BJ (cell line): ENCODE data around the gene FOXF1. TPM values are rescaled to one million over a fixed set of nuclear protein-coding genes. Genes with fewer than 3 reads are reported as not detected.

Source experiments
- CTCF ChIA-PET: fragments of 350-600 bp; formaldehyde crosslinking; extraction: SDS; loops from one replicate; lab custom pipeline; 2021; ENCODE audit warnings: antibody characterized with exemption, inconsistent platforms; lab: Yijun Ruan, JAX
- POLR2A ChIA-PET: fragments of 300-600 bp; sonication (Branson Sonifier 250); formaldehyde crosslinking; extraction: SDS; loops from one replicate; lab custom pipeline; 2021; ENCODE audit warnings: antibody characterized with exemption; lab: Charles Lee
- DNase-seq: peaks from one replicate; pipeline ENCODE4 v3.0.0-alpha.2; 2011; ENCODE audit warnings: low read depth
- H3K27me3 ChIP-seq: 2 replicates; pipeline ENCODE4 v1.6.0; 2011; ENCODE audit warnings: low read length; ENCODE audit not compliant: control insufficient read depth, insufficient read depth
- H3K36me3 ChIP-seq: 2 replicates; pipeline ENCODE4 v1.5.1; 2011; ENCODE audit warnings: low read length; ENCODE audit not compliant: control insufficient read depth, insufficient read depth
- H3K4me3 ChIP-seq: 2 replicates; pipeline ENCODE4 v1.5.1; 2011; ENCODE audit warnings: low read depth, mild to moderate bottlenecking, control low read depth, low read length
- polyA plus RNA-seq: library from polyadenylated mRNA; depleted of rRNA; stranded (reverse); fragments of >200 nt; gene quantifications from 2 replicates; pipeline ENCODE4 v1.2.3, GENCODE V29; 2011
- TF ChIP-seq, protein P1 (sequence below): IDR thresholded peaks from 2 replicates; pipeline ENCODE4 v1.5.1; 2011; ENCODE audit warnings: low read depth, mild to moderate bottlenecking, control low read depth, inconsistent platforms, low read length, moderate library complexity; ENCODE audit not compliant: insufficient read depth

The FOXF1 gene
- polyA plus RNA-seq, 1 experiment, result 7.7 TPM

DNA sequence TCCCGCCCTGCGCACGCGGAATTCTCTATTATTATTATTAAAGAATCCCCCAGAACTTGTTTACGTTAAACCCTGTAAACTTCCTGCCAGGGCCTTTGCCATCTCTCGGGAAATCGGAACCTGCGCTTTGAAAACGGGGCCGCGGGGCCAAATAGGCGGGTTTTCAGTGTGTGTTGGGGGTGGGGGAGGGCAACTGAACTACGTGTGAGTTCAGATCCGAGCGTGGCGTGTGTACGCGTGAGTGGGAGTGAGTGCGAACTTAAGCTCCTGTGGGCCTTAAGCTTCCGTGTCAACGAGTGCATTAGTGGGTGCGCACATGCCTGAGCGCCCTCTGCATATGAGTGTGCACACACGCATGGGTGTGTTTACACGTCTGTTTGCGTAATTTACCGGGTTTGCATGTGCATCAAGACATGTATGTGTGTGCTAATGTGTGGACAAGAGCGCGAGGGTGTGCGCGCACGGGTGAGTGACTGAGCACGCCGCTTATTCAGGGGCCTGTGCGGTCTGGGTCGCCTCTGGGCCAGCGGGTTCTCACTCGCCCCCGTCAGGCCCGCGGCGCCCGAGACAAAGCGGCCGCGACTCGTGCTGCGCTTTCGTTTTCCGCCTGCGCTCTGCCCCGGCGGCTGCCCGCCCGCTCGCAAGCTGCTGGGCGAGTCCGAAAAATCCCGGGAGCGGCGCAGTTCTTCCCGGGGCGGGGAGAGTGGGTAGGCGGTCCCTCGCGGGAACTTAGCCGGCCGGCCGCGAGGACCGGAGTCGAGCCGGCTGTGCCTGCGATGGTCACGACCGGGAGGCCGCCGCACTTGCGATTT, 1.2 kb upstream of the FOXF1 start:
- no peak for DNase-seq
- TF ChIP-seq, protein P1, sequence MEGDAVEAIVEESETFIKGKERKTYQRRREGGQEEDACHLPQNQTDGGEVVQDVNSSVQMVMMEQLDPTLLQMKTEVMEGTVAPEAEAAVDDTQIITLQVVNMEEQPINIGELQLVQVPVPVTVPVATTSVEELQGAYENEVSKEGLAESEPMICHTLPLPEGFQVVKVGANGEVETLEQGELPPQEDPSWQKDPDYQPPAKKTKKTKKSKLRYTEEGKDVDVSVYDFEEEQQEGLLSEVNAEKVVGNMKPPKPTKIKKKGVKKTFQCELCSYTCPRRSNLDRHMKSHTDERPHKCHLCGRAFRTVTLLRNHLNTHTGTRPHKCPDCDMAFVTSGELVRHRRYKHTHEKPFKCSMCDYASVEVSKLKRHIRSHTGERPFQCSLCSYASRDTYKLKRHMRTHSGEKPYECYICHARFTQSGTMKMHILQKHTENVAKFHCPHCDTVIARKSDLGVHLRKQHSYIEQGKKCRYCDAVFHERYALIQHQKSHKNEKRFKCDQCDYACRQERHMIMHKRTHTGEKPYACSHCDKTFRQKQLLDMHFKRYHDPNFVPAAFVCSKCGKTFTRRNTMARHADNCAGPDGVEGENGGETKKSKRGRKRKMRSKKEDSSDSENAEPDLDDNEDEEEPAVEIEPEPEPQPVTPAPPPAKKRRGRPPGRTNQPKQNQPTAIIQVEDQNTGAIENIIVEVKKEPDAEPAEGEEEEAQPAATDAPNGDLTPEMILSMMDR, result no peak
- ChIA-PET CTCF (interaction anchor here (1.4 to 2.0 kb wide), 2 partner anchors 9 to 112 kb away, joined by 3 to 9 read pairs; no protein-coding TSS in a partner anchor), POLR2A (no interaction called here)
- Histone ChIP-seq H3K36me3 (peaks cover 12% of the 10 kb centered on the region), H3K4me3 (peak overlapping the region; percentile 81), H3K27me3 (peaks cover 9% of the 10 kb centered on the region)

DNA sequence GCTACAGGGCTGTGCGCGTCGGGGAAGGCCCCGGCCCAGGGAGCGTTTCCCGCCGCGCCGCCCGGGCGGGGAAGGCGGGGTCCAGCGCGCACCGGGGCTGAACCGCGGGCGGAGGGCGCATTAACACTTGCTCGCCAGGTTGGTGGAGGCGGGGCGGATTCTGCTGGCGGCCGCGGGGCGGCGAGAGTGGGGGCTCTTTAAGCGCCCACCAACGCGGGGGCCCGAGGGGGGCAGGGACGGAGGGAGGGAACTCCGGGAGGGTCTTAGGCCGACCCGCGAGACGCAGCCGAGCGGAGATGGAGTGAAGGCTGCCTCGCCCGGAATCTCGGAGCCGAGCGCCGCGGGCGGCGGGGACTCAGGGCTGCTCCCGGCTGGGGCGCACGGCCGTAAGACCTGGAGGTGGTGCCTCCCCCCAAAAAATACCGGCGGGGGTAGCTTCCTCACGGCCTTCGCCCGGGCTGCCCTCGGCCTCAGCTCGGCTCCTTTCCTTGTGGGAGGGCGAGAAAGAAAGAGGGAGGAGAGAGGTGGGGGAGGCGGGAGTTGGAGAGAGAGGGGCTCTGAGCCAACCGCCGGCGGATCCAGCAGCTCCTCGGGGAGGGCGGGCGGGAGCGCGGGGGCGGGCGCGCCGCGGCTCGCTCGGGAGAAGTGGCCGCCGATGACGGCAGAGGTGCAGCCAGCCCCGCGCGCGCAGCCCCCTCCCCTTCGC, 415 bp upstream of the FOXF1 start:
- DNase-seq, result no peak
- POLR2A ChIA-PET, result interaction anchor here (0.6 kb wide), 3 partner anchors 8 to 426 kb away, joined by 3 to 6 read pairs (median 3); no protein-coding TSS in a partner anchor
- H3K27me3 ChIP-seq, result peaks cover 4% of the 10 kb centered on the region
- peaks cover 12% of the 10 kb centered on the region for H3K36me3 ChIP-seq
- TF ChIP-seq, protein P1, result no peak
- H3K4me3 ChIP-seq, result peak overlapping the region; percentile 81
- CTCF ChIA-PET, result interaction anchor here (0.7 to 1.4 kb wide), 3 partner anchors 10 to 170 kb away, joined by 3 to 4 read pairs (median 3); no protein-coding TSS in a partner anchor

DNA sequence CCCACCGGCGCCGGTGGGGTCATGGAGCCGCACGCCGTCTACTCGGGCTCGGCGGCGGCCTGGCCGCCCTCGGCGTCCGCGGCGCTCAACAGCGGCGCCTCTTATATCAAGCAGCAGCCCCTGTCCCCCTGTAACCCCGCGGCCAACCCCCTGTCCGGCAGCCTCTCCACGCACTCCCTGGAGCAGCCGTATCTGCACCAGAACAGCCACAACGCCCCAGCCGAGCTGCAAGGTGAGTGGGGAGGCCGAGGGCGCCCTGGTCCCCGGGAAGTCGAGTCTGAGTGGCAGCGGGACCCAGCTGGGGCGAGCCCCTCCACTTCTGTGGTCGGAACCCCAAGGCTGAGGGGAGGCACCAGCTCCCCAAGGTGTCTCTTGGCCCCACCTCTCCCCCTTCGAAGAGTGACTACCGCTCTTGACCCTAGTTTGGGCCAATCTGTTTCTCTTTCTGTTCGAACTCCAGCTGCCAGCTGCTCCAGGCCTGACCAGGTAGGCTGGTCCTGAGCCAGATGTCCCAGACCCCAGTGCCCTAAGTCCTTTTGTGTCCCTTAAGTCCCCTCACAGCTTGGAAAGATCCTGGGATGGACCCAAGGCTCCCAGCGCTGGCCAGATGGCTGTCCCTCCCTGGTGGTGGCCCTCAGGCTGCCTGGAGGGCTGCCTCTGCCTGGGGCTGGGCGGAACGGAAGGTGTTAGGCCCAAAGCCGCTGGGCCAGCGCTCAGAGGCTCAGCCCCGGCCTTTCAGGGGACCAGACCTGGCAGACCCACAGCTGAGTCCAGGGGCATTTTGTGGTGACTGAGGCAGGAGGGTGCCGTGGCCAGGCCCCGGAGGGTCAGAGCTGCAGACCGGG, 1.2 kb downstream of the FOXF1 start:
- peaks cover 2% of the 10 kb centered on the region for H3K27me3 ChIP-seq
- POLR2A ChIA-PET, result no interaction called here
- H3K36me3 ChIP-seq, result peaks cover 16% of the 10 kb centered on the region
- DNase-seq, result no peak
- H3K4me3 ChIP-seq, result peak overlapping the region; percentile 81
- TF ChIP-seq, protein P1, result no peak
- CTCF ChIA-PET, result interaction anchor here (1.2 to 1.8 kb wide), 5 partner anchors 8 to 439 kb away, joined by 3 to 6 read pairs (median 4); no protein-coding TSS in a partner anchor

DNA sequence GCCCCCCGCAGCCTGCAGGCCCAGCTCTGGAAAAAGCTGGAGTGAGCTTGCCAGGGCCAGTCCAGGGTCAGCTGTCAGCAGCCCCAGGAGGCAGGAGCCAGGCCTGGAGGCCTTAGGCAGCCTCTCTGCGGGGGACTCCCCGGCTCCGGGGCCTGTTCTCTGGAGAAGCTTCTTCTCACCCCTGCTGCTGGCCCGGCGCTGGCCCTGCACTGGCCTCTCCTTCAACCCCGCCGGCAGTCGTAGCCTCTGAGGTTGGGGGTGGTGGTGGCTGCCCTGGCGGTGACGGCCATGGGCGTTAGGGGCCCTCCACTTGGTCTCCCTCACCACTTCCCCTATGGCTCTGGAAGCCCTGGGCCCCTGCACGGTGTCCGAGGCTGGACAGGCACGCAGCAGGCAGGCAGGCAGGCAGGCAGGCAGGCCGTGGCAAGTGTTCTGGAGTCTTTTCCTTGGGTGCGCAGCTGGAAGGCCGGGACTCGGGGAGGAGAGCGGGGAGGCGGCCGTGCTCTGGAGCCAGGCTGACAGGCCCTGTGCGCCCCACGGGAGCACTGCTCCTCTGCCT, 2.1 kb downstream of the FOXF1 start:
- CTCF ChIA-PET, result interaction anchor here (1.2 to 1.8 kb wide), 4 partner anchors 116 to 440 kb away, joined by 3 to 6 read pairs (median 4); no protein-coding TSS in a partner anchor
- no peak for DNase-seq
- Histone ChIP-seq H3K27me3 (peaks cover 2% of the 10 kb centered on the region), H3K36me3 (peaks cover 17% of the 10 kb centered on the region), H3K4me3 (peak overlapping the region; percentile 81)
- TF ChIP-seq, protein P1, result no peak
- POLR2A ChIA-PET, result no interaction called here
